ENCODE data around the gene PLPP3. TPM values are rescaled to one million over a fixed set of nuclear protein-coding genes. Genes with fewer than 3 reads are reported as not detected.

Gene PLPP3
- polyA plus RNA-seq, 2 donors = 2.7 to 12.4 TPM

Other genes with a start within 250 kb of the PLPP3 start
- gene PRKAA2, start 65.8 kb upstream of the PLPP3 start, polyA plus RNA-seq = 1 to 10 TPM in 1 of 2 donors, under 1 TPM in 1; 0.98 to 1.2 TPM
- 1 to 10 TPM in 1 of 2 donors, under 1 TPM in 1; 0.24 to 2.0 TPM for gene FYB2, start 239.8 kb upstream of the PLPP3 start, polyA plus RNA-seq